Smooth muscle cell (in vitro differentiated cells): ENCODE results near the gene MXRA5. TPM values are rescaled to one million over a fixed set of nuclear protein-coding genes. Genes with fewer than 3 reads are reported as not detected.

ENCODE experiments used
- DNase-seq: peaks from one replicate; lab custom pipeline; 2025; ENCODE audit not compliant: unreplicated experiment; lab: John Stamatoyannopoulos, UW
- H2AFZ ChIP-seq: fragments of 200-600 bp; sonication (generic); 2 replicates; pipeline ENCODE4 v1.6.0; 2016; ENCODE audit warnings: antibody characterized with exemption, low read depth, mild to moderate bottlenecking
- H3F3A ChIP-seq: fragments of 200-600 bp; sonication (generic); 2 replicates; pipeline ENCODE4 v1.6.0; 2017; ENCODE audit warnings: antibody characterized with exemption, low read depth
- H3K27ac ChIP-seq: fragments of 200-600 bp; sonication (generic); 2 replicates; pipeline ENCODE4 v1.5.1; 2016; ENCODE audit warnings: low read depth, mild to moderate bottlenecking
- H3K27me3 ChIP-seq: fragments of 200-600 bp; sonication (generic); 2 replicates; pipeline ENCODE4 v1.6.1; 2016; ENCODE audit warnings: low read depth, mild to moderate bottlenecking
- H3K36me3 ChIP-seq: fragments of 200-600 bp; sonication (generic); 2 replicates; pipeline ENCODE4 v1.5.1; 2016; ENCODE audit warnings: low read depth
- H3K4me1 ChIP-seq: fragments of 200-600 bp; sonication (generic); 2 replicates; pipeline ENCODE4 v1.5.1; 2016; ENCODE audit warnings: low read depth
- H3K4me2 ChIP-seq: fragments of 200-600 bp; sonication (generic); 2 replicates; pipeline ENCODE4 v1.6.0; 2016; ENCODE audit warnings: mild to moderate bottlenecking
- H3K4me3 ChIP-seq: fragments of 200-600 bp; sonication (generic); 2 replicates; pipeline ENCODE4 v1.5.1; 2016; ENCODE audit warnings: mild to moderate bottlenecking
- H3K79me2 ChIP-seq: fragments of 200-600 bp; sonication (generic); 2 replicates; pipeline ENCODE4 v1.6.0; 2016; ENCODE audit warnings: low read depth, mild to moderate bottlenecking
- H3K9ac ChIP-seq: fragments of 200-600 bp; sonication (generic); 2 replicates; pipeline ENCODE4 v1.6.0; 2016; ENCODE audit warnings: low read depth
- H3K9me3 ChIP-seq: fragments of 200-600 bp; sonication (generic); replicated peaks from 2 replicates; pipeline ENCODE4 v1.5.1; 2016; ENCODE audit warnings: low read depth
- H4K20me1 ChIP-seq: fragments of 200-600 bp; sonication (generic); 2 replicates; pipeline ENCODE4 v1.6.0; 2016; ENCODE audit warnings: low read depth
- WGBS: methylation state at CpG from one replicate; pipeline ENCODE4 v1.1.7; 2016; ENCODE audit warnings: low lambda C conversion rate; 5-methylcytosine and 5-hydroxymethylcytosine counted together
- polyA plus RNA-seq: library from polyadenylated mRNA; unstranded; fragments of >200 nt; fragmentation: Nextera tagmentation; extraction: Ambion mirVana; gene quantifications from 2 replicates; pipeline ENCODE4 v1.2.1, GENCODE V29; 2016
- total RNA-seq: library from RNA; depleted of rRNA; stranded (reverse); fragments of >200 nt; gene quantifications from 2 replicates; pipeline ENCODE4 v1.2.3, GENCODE V29; 2014
- TF ChIP-seq, protein P1 (sequence below): fragments of 200-600 bp; sonication (generic); IDR thresholded peaks from 2 replicates; pipeline ENCODE4 v1.5.1; 2017; ENCODE audit warnings: borderline replicate concordance, mild to moderate bottlenecking, antibody characterized with exemption; ENCODE audit not compliant: insufficient read depth, poor library complexity, severe bottlenecking

The MXRA5 gene
- total and polyA plus RNA-seq, 2 experiments from 2014 or later: 167 to 431 TPM

DNA sequence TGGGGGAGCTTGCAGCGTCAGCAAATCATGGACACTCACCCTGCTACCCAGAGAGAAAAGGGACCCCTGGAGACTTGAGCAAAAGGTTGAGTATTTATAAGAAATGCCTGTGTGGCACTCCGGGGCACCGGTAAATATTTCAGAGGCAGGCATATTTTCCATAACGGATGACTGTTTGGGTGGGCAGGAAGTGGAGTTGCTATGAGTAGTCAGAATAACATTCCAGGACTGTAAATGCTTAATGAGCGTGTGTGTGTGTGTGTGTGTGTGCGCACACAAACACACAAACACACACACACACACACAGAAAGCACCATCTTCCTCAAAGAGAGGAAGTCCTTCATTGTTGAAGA, 74.6 kb downstream of the MXRA5 start:
- H3K4me3 ChIP-seq: no peak overlapping the region
- peak overlapping the region; percentile 24 for H3K9ac ChIP-seq
- no peaks in the 10 kb centered on the region for H3K9me3 ChIP-seq
- DNase-seq: no peak
- H3K79me2 ChIP-seq: no peaks in the 10 kb centered on the region
- no peaks in the 10 kb centered on the region for H4K20me1 ChIP-seq
- TF ChIP-seq, protein P1, sequence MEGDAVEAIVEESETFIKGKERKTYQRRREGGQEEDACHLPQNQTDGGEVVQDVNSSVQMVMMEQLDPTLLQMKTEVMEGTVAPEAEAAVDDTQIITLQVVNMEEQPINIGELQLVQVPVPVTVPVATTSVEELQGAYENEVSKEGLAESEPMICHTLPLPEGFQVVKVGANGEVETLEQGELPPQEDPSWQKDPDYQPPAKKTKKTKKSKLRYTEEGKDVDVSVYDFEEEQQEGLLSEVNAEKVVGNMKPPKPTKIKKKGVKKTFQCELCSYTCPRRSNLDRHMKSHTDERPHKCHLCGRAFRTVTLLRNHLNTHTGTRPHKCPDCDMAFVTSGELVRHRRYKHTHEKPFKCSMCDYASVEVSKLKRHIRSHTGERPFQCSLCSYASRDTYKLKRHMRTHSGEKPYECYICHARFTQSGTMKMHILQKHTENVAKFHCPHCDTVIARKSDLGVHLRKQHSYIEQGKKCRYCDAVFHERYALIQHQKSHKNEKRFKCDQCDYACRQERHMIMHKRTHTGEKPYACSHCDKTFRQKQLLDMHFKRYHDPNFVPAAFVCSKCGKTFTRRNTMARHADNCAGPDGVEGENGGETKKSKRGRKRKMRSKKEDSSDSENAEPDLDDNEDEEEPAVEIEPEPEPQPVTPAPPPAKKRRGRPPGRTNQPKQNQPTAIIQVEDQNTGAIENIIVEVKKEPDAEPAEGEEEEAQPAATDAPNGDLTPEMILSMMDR: no peak
- peak overlapping the region; percentile 64 for H2AFZ ChIP-seq
- H3K27me3 ChIP-seq: no peaks in the 10 kb centered on the region
- peaks cover 9% of the 10 kb centered on the region for H3F3A ChIP-seq
- peak overlapping the region; percentile 78 for H3K27ac ChIP-seq
- H3K4me2 ChIP-seq: peak overlapping the region; percentile 60
- no peaks in the 10 kb centered on the region for H3K36me3 ChIP-seq
- 24% methylated on average over 6 of the region's 6 CpGs for WGBS
- no peaks in the 10 kb centered on the region for H3K4me1 ChIP-seq

DNA sequence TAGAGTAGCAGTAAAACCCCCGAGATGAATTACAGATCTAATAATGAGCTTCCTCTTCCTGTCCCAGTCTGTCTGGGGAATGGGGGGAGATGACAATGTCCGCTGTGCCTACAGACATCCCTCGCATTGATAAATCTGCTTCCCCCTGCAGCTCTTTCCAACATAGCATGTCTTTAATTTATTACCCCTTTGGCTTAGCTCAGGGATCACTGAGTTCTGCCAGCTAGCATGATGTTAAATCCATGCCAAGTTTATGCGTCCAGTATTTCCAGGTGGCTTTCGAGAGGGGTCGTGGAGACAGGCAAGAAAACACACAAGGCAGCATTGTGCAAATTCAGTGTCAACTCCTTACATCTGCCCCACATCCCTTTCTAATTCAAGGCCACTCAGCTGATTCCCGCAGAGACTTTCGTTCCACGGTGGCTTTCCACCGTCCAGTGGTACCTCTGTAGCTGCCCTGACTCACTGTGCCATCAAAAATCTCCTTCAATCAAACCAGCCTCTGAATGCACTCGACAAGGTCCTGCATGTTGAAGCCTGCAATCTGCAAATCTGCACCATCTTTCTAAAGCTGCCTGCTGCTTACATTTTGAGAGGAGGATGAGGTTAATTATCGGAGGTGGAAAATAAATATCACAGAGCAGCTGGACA, 75.1 kb downstream of the MXRA5 start:
- H3K9me3 ChIP-seq: no peaks in the 10 kb centered on the region
- no peaks in the 10 kb centered on the region for H4K20me1 ChIP-seq
- H3K27me3 ChIP-seq: no peaks in the 10 kb centered on the region
- H3K36me3 ChIP-seq: no peaks in the 10 kb centered on the region
- H3K4me1 ChIP-seq: no peaks in the 10 kb centered on the region
- 38% methylated on average over 12 of the region's 12 CpGs for WGBS
- DNase-seq: no peak
- peak overlapping the region; percentile 60 for H3K4me2 ChIP-seq
- H3K9ac ChIP-seq: peak overlapping the region; percentile 24
- peaks cover 9% of the 10 kb centered on the region for H3F3A ChIP-seq
- TF ChIP-seq, protein P1: no peak
- H3K79me2 ChIP-seq: no peaks in the 10 kb centered on the region
- H2AFZ ChIP-seq: peak overlapping the region; percentile 18
- H3K27ac ChIP-seq: peak overlapping the region; percentile 78
- H3K4me3 ChIP-seq: no peak overlapping the region

DNA sequence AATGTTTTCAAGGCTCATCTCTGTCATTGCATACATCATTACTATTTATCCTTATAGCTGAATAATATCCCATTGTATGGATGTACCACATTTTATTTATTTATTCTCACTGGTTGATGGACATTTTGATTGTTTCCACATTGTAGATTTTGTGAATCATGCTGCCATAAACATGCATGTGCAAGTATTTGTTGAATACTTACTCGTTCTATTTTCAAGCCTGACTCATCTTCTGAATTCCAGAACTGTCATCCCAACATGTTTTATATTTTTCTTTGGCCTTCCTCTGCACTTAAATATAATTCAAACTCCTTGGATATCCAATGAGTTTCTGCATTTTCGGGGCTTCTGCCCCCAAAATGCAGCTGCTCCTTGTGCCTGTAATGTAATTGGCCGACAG, 77.6 kb downstream of the MXRA5 start:
- TF ChIP-seq, protein P1: no peak
- peaks cover 18% of the 10 kb centered on the region for H3F3A ChIP-seq
- no peak for DNase-seq
- no peaks in the 10 kb centered on the region for H3K9me3 ChIP-seq
- H3K4me2 ChIP-seq: peak overlapping the region; percentile 54
- no peaks in the 10 kb centered on the region for H3K27me3 ChIP-seq
- WGBS: 62% methylated on average over 3 of the region's 3 CpGs
- H3K27ac ChIP-seq: peak overlapping the region; percentile 78
- H3K36me3 ChIP-seq: no peaks in the 10 kb centered on the region
- H3K9ac ChIP-seq: no peak overlapping the region
- no peaks in the 10 kb centered on the region for H4K20me1 ChIP-seq
- no peaks in the 10 kb centered on the region for H3K79me2 ChIP-seq
- H3K4me1 ChIP-seq: peaks cover under 1% of the 10 kb centered on the region
- no peak overlapping the region for H3K4me3 ChIP-seq
- H2AFZ ChIP-seq: no peak overlapping the region

DNA sequence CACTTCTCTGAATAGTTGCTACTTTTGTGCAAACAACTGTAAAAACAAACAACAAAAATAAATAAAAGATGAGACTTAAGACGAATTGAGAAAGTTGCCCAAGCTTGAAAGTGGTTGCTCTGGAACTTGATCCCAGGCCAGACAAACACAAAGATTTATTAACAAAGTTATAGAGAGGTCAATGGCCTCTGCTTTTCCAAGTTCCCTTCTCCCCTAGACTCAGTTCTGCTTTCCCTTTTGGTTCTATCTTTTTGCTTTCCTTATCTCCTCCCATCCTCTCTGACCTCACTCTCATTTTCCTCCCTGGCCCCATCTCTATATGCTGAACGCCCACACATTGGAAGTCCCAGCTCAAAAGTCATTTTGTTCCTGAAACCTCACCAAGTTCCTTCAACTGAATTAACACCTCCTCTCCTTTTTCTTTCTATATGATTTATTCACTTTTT, 82.7 kb downstream of the MXRA5 start:
- peak overlapping the region; percentile 22 for H3K4me2 ChIP-seq
- H3K4me1 ChIP-seq: peaks cover 9% of the 10 kb centered on the region
- H3K4me3 ChIP-seq: no peak overlapping the region
- H4K20me1 ChIP-seq: no peaks in the 10 kb centered on the region
- TF ChIP-seq, protein P1: no peak
- H3K27ac ChIP-seq: peak overlapping the region; percentile 80
- no peaks in the 10 kb centered on the region for H3K36me3 ChIP-seq
- no peak overlapping the region for H2AFZ ChIP-seq
- H3F3A ChIP-seq: peaks cover 10% of the 10 kb centered on the region
- H3K27me3 ChIP-seq: no peaks in the 10 kb centered on the region
- no peak overlapping the region for H3K9ac ChIP-seq
- 42% methylated on average over 2 of the region's 2 CpGs for WGBS
- DNase-seq: no peak
- H3K9me3 ChIP-seq: no peaks in the 10 kb centered on the region
- no peaks in the 10 kb centered on the region for H3K79me2 ChIP-seq
